Nephron (organoid): ENCODE results near the gene SHISA5.
"Not testable (repeated sequence)": the region's sequence is repeated elsewhere in the genome, so short reads cannot be mapped to it uniquely, and the experiment has no call there.

Source experiments
- H3K27ac Mint-ChIP-seq, 3 experiments: 2 replicates each; pipeline ENCODE4 v1.8.0; 2020; ENCODE audit warnings: mixed read lengths in 3 of 3, mild to moderate bottlenecking in 2 of 3, moderate library complexity in 1 of 3
- H3K27me3 Mint-ChIP-seq: 2 replicates; pipeline ENCODE4 v1.8.0; 2021; ENCODE audit warnings: low read depth, mild to moderate bottlenecking, moderate library complexity, mixed read lengths
- H3K36me3 Mint-ChIP-seq: 2 replicates; pipeline ENCODE4 v1.8.0; 2020; ENCODE audit warnings: low read depth, mixed read lengths
- H3K4me1 Mint-ChIP-seq: 2 replicates; pipeline ENCODE4 v1.8.0; 2020; ENCODE audit warnings: mixed read lengths
- H3K4me3 Mint-ChIP-seq, 3 experiments: 2 replicates each; pipeline ENCODE4 v1.8.0; 2020; ENCODE audit warnings: mild to moderate bottlenecking in 3 of 3, mixed read lengths in 3 of 3, moderate library complexity in 2 of 3
- H3K9me3 Mint-ChIP-seq: 2 replicates; pipeline ENCODE4 v1.8.0; 2020; ENCODE audit warnings: mixed read lengths
- CTCF ChIP-seq, 3 experiments: fragments of 200-600 bp; sonication (generic); IDR thresholded peaks; one replicate each; pipeline ENCODE4 v1.5.0; 2021; ENCODE audit warnings: antibody characterized with exemption in 3 of 3; ENCODE audit not compliant: unreplicated experiment in 3 of 3

SHISA5 gene

GRCh38 chr3:48464713-48465221 is 39.2 kb downstream of the SHISA5 start:
- H3K4me3 Mint-ChIP-seq: no peak overlapping the region

GRCh38 chr3:48463703-48464102 is 40.3 kb downstream of the SHISA5 start:
- H3K4me1 Mint-ChIP-seq: peaks cover 12% of the 10 kb centered on the region
- no peaks in the 10 kb centered on the region for H3K27me3 Mint-ChIP-seq
- H3K4me3 Mint-ChIP-seq: no peak overlapping the region
- no peak overlapping the region for H3K27ac Mint-ChIP-seq
- peaks cover 15% of the 10 kb centered on the region for H3K36me3 Mint-ChIP-seq
- no peaks in the 10 kb centered on the region for H3K9me3 Mint-ChIP-seq
- TF ChIP-seq CTCF (IDR thresholded peaks at IDR 0.05; ENCODE audit: unreplicated experiment in 3 of 3): no peak

More at GRCh38 chr3:48464713-48465221, 39.2 kb downstream of the SHISA5 start:
- H3K36me3 Mint-ChIP-seq: peaks cover 12% of the 10 kb centered on the region
- no peak for TF ChIP-seq CTCF (IDR thresholded peaks at IDR 0.05; ENCODE audit: unreplicated experiment in 3 of 3)
- H3K27me3 Mint-ChIP-seq: no peaks in the 10 kb centered on the region
- H3K4me1 Mint-ChIP-seq: peaks cover 16% of the 10 kb centered on the region
- peak overlapping the region in 1 of 3 experiments; percentile 96 for H3K27ac Mint-ChIP-seq
- no peaks in the 10 kb centered on the region for H3K9me3 Mint-ChIP-seq

- H3K27me3 Mint-ChIP-seq, H3K4me1 Mint-ChIP-seq, H3K27ac Mint-ChIP-seq, H3K4me3 Mint-ChIP-seq, H3K9me3 Mint-ChIP-seq: not testable (repeated sequence)
- H3K36me3 Mint-ChIP-seq: peaks cover 18% of the 10 kb centered on the region
Observed at GRCh38 chr3:48461767-48462166, 42.2 kb downstream of the SHISA5 start.

GRCh38 chr3:48460517-48460902 is 43.5 kb downstream of the SHISA5 start:
- H3K36me3 Mint-ChIP-seq: peaks cover 18% of the 10 kb centered on the region
- TF ChIP-seq CTCF (IDR thresholded peaks at IDR 0.05; ENCODE audit: unreplicated experiment in 3 of 3): no peak
- H3K4me3 Mint-ChIP-seq: no peak overlapping the region
- no peak overlapping the region for H3K27ac Mint-ChIP-seq
- H3K27me3 Mint-ChIP-seq: no peaks in the 10 kb centered on the region
- H3K4me1 Mint-ChIP-seq: peaks cover 2% of the 10 kb centered on the region
- no peaks in the 10 kb centered on the region for H3K9me3 Mint-ChIP-seq

- Mint-ChIP-seq H3K4me1 (no peaks in the 10 kb centered on the region), H3K9me3 (no peaks in the 10 kb centered on the region), H3K36me3 (peaks cover 21% of the 10 kb centered on the region), H3K27ac (no peak overlapping the region), H3K4me3 (no peak overlapping the region), H3K27me3 (no peaks in the 10 kb centered on the region)
- TF ChIP-seq CTCF (IDR thresholded peaks at IDR 0.05; ENCODE audit: unreplicated experiment in 3 of 3): no peak
Observed at GRCh38 chr3:48459773-48460516, 44.0 kb downstream of the SHISA5 start.

- no peaks in the 10 kb centered on the region for H3K27me3 Mint-ChIP-seq
- H3K9me3 Mint-ChIP-seq: no peaks in the 10 kb centered on the region
- no peak for TF ChIP-seq CTCF (IDR thresholded peaks at IDR 0.05; ENCODE audit: unreplicated experiment in 3 of 3)
- H3K4me1 Mint-ChIP-seq: no peaks in the 10 kb centered on the region
- no peak overlapping the region for H3K27ac Mint-ChIP-seq
- H3K4me3 Mint-ChIP-seq: no peak overlapping the region
- peaks cover 26% of the 10 kb centered on the region for H3K36me3 Mint-ChIP-seq
Observed at GRCh38 chr3:48459331-48459730, 44.6 kb downstream of the SHISA5 start.
